HG03095 (cell line): ENCODE results near the gene FAT3.

Experiments used
- ATAC-seq: cut with Tn5 transposase; IDR thresholded peaks from one replicate; pipeline ENCODE4 v1.9.1; 2021; ENCODE audit warnings: moderate library complexity; ENCODE audit not compliant: unreplicated experiment

The FAT3 gene

DNA sequence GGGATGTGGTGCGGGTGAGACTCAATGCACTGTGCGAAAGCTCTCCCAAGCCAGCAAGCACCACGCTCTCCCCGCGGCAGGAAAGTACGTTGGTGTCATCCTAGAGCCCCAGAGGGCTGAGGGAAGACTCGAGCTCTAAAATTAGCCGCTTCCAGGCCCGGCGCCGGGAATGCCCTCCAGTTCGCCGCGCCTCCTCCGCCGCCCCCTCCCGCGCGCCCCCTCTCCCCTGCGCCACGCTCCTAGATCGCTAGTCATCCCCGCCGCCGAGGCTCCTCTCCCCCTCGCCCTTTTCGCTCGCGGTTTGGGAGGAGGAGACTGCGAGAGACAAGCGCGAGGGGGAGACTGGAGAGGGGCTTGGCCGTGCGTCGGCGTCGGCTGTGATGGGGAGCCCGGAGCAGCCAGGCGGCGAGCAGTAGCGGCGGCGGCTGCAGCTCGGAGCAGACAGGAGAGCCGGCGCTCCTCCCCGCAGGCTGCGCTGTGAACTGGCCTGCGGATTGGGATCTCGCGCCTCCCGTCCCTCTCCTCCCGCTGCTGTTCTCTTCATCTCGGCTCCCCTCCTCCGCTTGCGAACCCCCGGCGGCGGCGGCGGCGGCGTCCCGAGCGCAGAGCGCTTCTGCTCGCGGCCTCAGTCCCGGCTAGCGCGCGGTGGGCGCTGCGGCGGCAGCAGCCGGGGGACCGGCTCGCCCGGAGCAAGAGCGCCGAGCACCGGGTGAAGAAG is at the start of gene FAT3:
TSS of gene FAT3 (plus strand) at position 412 of the 718 bp plus-strand sequence. CDS start 127,295 bp downstream, outside the sequence.
- no peak for ATAC-seq

DNA sequence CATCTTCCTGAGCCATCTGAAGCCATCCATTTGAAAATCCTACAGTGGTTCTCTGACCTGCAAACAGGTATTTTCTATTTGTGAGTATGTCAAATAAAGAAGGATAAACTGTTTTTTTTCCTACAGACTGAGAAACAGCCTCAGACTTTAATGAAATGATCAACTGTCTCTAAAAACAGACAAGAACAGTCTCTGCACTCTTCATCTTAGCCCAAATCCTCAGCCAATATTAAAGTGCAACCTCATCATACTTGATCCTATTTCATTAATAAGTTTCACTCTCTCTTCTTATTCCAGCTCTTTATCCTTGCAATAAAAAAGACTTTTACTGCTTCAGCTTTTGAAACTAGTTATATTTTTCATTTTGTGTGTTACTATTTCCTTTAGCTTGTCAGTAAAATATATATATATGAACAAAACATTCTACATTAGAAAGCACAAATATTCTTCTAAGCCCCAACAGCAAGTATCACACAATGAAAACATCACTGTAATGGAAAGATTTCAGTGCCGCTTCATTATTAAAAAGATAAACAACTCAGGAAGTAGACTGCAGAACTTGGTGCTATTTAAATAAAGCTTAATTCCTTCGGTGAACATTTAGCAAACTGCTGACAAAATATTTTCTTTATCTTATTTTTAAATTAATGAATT is 45.5 kb upstream of the FAT3 start:
- no peak for ATAC-seq

DNA sequence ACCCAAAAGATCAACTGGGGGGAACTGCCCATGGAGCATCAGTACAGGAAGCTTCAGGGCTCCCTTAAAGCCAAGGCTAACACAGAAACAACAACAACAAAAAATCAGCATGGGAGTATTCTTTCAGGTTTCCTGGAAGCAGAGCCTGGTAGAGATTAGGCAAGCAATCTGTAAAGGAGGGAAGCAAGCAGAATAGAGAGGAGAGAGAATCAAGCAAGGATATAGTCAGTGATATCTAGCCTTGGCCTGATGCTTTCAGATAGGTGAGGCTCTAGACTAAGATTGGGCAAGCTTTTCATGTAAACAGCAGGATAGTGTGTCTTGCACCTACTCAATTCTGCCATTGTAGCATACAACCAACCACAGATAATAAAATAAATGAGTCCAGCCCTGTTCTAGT is 44.4 kb upstream of the FAT3 start:
- no peak for ATAC-seq

DNA sequence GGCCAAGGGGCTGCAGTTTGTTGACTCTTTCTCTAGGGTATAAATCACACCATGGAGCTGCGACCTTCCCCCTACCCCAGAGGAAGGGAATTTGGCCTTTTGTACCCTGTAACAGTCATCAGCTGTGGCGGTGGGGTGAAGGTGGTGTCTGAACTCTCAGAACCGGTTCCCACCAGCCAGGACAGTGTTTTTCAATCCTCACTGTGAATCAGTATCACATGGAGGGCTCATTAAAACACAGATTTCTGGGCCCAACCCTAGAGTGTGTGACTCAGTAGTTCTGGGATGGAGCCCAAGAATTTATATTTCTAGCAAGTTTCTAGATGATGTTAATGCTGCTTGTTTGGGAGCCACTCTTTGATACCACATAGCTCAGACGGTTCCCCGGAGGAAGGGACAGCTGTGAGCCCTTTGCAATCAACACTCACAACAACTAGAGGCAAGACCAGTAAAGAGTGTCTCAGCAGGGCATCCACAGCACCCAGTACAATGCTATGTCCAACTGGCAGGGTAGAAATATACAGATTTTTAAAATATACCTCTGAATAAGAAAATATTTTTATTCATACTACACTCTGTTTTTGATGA is 43.9 kb upstream of the FAT3 start:
- ATAC-seq = no peak

DNA sequence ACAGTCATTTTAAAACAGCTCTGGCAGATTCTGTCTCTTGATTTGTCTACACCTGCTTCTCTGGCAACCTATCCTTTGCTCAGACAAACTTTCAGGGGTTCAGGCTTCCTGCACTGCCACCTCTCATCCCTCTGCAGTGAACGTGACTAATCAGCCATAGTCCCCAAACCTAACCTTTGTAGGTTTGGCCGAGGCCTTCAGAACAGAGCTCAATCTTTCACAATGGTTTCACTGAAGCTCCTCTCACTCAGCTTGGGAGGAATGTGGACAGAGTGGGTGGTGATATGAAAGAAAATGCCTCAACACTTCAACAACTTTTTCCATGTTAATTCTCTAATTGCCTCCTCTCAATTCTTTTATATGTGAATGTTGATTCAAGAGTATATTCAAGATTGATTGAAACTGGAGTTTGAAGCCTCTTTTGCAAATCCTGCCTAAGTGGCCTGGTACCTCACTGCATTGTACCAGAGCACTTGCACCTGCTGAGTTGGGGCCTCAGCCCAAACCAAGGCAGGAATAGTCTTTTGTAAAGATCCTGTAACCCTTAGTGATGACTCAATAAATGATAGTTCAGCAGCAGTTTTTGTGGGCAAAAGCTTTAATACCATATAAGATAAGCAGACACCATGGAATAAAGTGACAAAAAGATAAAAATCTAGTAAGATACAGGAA is 33.9 kb upstream of the FAT3 start:
- no peak for ATAC-seq

DNA sequence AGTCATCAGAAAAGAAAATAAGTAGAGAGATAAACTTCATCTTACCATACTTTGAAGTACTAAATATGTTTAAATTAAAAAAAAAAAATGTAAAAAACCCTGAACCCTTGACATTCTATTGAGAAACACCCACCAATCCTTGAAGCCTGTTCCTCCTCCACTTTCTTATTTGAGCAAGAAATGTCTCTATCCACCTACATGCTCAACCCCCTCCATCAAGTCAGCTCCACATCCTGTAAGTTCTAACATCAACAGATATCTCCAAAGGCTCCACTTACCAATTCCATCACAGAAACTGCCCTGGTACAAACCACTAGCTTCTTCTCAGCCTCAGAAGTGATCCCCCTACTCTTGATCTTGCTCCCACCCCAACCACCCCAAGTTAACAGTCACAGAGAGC is 32.5 kb upstream of the FAT3 start:
- ATAC-seq = no peak

DNA sequence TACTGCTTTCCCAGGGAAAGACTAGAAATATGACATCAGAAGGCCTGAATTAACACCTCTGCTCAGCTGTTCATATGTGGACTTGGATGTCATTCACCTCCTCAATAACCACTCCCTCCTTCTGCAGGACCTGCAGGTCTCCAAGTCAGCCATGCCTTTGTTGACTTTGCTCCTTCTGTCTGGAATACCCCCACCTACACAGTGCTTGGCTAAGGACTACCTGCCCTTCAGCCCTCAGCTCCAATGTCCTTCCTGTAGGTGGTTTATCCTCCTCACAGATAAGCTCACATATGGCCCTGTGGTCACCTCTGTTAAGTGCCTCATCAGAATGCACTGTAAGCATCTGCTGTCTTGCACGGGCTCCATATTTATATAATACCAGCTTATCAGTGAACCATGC is 26.4 kb upstream of the FAT3 start:
- ATAC-seq = no peak

DNA sequence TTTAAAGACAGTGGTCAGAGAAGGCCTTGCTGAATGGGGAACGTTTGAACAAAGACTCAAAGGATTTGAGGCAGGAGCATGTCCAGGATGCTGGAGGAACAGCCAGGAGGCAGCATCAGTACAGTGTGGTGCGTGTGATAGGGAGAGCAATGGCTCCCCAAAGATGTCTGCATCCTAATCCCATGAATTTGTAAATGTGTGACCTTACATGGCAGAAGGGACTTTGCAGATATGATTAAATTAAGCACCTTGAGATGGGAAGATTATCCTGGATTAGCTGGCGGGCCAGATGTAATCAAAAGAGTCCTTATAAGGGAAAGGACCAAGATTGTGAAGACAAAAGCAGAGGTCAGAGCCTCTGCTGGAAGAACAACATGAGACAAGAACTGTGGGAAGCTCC is 24.6 kb upstream of the FAT3 start:
- no peak for ATAC-seq

DNA sequence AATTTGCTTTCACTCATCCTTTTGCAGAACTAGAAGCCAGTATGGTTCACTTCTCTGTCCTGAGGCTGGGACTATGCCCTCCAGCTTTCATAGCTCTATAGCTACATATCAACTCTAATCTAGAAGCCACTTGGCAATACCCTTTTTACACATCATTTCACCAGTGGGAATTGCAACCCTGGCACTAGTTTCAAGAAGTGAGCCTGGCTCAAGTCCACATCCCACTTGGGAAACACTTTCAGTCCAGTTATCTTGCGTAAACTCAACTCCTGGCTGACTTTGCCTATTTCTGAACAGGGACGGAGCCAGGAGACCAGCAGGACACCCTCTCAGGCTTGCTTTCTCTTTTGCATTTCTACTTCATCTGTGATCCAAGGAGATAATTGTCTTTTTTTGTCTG is 19.9 kb upstream of the FAT3 start:
- no peak for ATAC-seq

DNA sequence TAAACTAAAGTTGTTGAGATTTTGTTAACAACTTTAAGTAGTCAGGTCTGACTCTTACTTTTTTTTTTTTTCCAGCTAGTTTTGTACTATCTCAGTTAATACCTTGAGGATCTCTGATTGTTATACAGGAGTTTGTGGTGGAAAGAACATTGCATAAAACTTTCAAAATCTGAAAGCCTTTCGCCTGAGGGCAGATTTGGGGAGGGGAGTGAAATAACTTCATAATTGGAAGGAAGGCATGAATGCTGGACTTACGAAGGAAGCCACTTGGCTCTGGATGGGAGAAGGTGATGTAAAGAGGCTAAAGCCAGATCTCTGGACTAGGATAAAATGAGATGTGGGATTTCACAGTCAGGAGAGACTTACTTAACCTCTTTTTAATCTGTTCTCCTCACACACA is 18.2 kb upstream of the FAT3 start:
- no peak for ATAC-seq

DNA sequence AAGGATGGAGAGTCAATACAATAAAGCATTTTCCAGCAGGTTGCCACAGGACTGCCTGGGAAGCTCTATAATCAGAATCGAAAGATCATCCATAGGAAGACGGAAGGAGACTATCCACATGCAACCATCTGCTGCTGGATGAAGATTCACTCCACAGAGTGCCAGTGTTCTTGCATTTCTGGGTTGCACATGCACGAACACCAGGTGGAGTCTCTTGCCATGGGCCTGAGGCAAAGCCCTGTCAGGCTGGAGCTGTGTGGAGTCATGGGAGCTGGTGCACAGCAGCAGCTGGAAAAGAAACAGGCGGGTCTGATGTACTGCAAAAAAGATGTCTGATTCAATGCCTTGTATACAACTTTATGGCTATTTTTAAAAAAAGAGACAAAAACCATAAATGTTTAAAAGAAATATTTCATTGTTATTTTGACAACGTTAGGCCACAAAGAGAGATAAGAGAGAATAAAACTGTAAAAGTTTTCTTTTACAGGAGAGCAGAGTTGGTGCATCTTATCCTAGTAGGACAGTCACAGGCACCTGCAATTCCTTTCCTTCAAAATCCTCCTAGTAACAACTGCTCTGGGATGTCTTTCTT is 12.9 kb upstream of the FAT3 start:
- ATAC-seq = no peak

DNA sequence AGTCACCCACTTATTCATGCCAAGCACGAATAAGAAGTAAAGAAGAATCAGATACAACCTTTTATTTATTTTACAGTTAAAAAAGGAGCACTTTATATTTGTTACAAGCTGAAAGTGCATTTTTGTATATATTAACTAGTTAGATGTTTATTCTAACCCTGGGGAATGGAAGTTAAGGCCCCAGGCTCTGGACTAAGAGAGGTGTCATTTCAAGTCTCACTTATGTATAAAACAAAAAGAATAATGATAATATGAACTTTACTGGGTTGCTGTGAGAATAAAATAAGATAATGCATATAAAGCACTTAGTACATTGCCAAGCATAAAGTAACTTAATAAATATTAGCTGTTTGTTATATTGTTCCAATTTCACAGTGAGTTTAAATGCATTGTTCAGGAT is 12.1 kb upstream of the FAT3 start:
- ATAC-seq = no peak

DNA sequence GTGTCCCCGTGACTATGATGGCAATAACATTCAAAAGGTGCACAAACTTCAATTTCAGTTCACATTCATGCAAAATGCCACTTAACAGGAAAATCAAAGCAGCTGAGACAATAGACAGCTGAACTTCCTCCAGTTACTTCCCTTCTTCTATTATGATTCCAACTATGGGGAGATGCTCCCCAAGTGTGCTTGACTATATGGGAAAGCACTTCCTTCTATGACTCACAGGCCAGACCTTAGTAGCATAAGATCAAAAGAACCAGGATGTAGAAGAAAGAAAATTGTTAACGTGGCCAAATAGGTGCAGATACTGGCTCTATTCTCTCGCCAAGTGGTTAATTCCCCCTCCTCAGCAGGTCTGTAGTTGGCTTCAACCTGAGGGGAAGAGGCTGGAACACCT is 7.8 kb upstream of the FAT3 start:
- ATAC-seq = no peak

DNA sequence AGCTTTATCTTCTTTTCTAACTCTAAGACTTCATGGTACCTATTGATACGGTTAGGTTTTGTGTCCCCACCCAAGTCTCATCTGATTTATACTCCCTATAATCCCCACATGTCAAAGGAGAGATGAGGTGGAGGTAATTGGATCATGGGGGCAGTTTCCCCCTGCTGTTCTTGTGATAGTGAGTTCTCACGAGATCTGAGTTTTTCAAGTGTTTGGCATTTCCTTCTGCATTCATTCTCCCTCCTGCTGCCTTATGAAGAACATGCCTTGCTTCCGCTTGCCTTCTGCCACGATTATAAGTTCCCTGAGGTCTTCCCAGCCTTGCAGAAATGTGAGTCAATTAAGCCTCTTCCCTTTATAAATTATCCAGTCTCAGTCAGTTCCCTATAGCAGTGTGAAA is 5.1 kb upstream of the FAT3 start:
- no peak for ATAC-seq

DNA sequence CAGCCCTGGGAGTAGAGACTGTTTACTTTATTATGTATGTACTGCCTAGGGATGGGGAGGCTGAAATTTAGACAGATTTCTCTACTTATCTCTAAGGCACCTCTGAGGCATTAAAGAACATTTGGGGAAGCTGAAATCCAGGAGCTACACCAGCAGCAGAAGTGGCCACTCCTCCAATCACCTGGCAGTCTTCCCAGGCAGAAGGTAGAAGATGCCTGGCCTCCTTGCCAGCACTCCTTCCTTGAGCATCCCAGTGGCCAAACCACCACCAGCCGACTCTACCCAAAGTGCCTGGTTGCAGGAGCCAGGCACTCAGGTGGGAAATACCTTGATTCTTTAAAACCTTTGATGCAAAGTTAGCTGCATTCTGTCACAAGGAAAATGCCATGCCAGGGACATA is 1.9 kb upstream of the FAT3 start:
- ATAC-seq = no peak

DNA sequence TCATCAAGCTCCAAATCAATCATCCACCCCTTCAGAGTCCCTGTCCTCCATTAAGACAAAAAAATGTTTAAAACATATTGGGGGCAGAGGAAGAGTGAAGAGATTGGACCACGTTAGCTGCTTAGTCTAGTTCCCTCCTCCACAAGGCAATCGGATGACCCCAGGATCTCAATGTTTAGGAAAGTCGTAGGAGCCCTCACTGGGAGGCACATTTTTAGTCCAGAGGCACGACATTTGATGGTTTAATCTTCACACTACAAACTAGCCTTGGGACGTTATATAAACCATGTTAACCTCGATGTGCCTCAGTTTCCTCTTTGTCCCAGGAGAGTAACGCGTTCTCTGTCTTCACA is 588 bp upstream of the FAT3 start:
- no peak for ATAC-seq

DNA sequence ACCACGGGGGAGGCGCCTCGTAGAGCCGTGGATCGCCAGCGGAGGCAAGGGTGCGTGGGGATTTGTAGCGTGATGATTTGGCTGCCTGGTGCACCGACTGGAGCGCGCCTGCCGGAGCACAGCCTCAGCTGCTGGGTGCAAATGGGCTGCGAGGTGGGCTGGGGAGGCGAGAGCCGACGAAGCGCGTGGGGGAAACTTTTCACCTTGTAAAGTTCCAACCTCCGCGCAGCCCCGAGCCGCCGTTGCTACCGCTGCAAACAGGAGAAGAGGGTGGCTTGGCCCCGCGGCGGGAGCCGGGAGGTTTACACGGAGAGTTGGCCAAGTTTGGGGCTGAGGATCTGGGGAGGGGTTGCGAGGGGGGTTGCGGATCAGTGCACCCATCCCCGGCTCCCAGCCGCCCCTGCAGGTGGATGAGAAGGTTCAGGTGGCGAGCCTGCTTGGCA is 528 bp downstream of the FAT3 start:
- no peak for ATAC-seq

DNA sequence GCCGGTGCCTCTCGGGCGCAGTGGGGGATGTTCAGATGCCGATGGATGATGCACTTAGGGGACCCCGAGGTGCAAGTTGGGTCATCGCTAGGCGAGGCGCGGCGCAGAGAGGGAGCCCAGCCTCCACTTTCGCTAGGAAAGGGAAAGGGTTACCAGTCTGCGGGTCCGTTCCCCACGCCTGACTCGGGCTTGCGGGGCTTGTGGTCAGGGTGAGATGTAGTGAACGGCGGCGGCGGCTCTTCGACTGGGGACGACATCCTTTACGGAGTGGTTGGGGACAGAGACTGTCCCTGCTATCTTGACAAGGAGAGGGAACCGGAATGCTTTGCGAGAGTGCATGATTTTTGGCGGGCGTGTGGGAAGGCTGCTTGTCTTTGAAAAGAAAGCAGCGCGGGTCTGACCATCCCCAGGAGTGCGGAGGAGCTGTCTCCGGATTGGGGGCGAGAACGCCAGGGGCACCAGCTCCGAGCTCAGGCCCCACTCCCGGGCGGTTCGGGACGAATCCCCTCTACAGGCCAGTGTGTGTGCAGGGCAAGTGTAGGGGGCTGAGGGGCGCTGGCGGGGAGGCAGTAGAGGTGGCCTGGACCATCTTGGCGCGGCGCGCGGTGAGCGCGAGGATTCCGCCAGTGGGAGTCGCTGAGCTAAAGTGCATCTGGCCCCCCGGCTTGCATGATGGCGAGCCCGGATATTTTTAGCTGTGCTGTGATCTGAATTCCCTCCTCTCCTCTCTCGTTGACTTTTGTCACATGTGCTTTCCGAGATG is 1.1 kb downstream of the FAT3 start:
- ATAC-seq = no peak

DNA sequence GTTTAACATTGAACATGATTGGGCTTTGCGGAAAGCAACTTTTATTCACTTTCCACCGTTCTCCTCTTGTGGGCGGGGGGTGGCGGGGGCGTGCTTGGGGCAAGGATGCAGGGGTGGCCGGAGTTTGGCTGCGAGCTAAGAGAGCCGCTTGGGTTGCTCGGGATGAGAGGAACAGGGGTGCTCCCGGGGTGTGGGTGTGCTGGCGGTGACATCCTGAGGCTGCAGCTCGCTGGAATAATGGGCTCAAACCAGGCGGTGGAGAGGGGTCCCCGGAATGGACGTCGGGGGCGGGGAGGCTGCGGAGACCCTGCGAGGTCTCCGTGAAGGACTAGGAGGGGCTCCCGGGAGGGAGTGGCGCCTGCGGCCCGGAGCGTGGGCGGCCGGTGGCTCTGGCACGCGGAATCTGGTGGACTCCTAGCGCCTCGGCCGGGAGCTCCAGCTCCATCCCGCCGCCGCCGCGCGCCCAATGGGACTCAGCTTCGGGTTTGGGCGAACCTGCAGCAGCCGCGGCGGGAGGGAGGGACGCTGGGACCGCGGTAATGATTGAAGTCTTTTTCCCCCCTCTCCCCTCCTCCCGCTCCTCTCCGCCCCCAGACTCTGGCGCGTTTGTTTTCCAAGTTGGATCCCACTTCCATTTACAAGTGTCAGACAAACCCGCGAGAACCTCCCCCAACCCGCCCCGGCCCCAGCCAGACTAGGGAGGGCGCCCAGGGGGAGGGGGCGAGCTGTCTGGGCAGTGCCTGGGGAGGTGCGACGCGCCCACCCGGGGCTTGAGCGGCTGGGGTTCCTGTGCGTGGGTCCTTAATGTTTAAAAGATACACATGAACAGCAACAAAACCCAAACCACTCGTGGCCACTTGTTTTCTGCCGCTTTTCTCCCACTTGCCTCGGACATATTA is 2.0 kb downstream of the FAT3 start:
- no peak for ATAC-seq
